Heart left ventricle (tissue), 13 donors: ENCODE data around the gene STK4.

ENCODE experiments used
- CTCF ChIP-seq, 12 donors: fragments of 200-600 bp; sonication (generic) in 4 of 12; IDR thresholded peaks; one replicate each; pipeline versions ENCODE4 v1.5.0 to v1.8.0; 2018 to 2022; ENCODE audit warnings: antibody characterized with exemption in 12 of 12, mild to moderate bottlenecking in 5 of 12
- POLR2A ChIP-seq, 2 donors: fragments of 450-650 bp; IDR thresholded peaks; one replicate each; pipeline ENCODE4 v1.6.1; 2017; ENCODE audit warnings: antibody characterized with exemption in 2 of 2, mild to moderate bottlenecking in 2 of 2, moderate library complexity in 2 of 2
- donor health status: ischemic (EF 13 %, LVEDD 7.1; RV severe dilation, severe dysfunction).
- donor health status: DM: no; HTN: yes; CAD: no.
- donor health status: DM: no; HTN: no; CAD: no.
- donor health status: ischemic (EF 25% LVEDD 6.9; RV normal size, moderate dysfunction).
- donor health status: ischemic (EF 25% LVEDD 5.7; RV mildly dilated, moderate dysfunction).
- donor health status: ischemic (EF 35%, LVEDD 5.7; RV mildly dilated, moderate dysfunction).
- donor health status: nonischemic (EF 11% LVEDD 7.7; RV severe dilation, severe dysfunction).
- donor health status: DM: yes; HTN: yes; CAD: no.
- donor health status: PGD.
- donor health status: ischemic (EF 29% LVEDD 5.4; RV normal size, mild dysfunction).
- donor health status: nonischemic (EF 23%, LVEDD 6.1; RV moderate dilation, normal function).

- no peak for TF ChIP-seq CTCF (IDR thresholded peaks at IDR 0.05)
- TF ChIP-seq POLR2A (IDR thresholded peaks at IDR 0.05) = no peak
Observed at GRCh38 chr20:45105317-45105716, 139.0 kb downstream of the STK4 start.
